Activated CD4-positive, alpha-beta T cell treated with anti-CD3 and anti-CD28 coated beads, Interleukin-10, Interleukin-2, amounts not matched to agents 100 ng/mL and 50 ng/mL, durations not matched to agents 16 hours and 8 hours (primary cell): ENCODE results near the gene NKIRAS2.

Experiments used
- DNase-seq: peaks from one replicate; pipeline ENCODE4 v3.0.0-alpha.2; 2020

Gene NKIRAS2

DNA sequence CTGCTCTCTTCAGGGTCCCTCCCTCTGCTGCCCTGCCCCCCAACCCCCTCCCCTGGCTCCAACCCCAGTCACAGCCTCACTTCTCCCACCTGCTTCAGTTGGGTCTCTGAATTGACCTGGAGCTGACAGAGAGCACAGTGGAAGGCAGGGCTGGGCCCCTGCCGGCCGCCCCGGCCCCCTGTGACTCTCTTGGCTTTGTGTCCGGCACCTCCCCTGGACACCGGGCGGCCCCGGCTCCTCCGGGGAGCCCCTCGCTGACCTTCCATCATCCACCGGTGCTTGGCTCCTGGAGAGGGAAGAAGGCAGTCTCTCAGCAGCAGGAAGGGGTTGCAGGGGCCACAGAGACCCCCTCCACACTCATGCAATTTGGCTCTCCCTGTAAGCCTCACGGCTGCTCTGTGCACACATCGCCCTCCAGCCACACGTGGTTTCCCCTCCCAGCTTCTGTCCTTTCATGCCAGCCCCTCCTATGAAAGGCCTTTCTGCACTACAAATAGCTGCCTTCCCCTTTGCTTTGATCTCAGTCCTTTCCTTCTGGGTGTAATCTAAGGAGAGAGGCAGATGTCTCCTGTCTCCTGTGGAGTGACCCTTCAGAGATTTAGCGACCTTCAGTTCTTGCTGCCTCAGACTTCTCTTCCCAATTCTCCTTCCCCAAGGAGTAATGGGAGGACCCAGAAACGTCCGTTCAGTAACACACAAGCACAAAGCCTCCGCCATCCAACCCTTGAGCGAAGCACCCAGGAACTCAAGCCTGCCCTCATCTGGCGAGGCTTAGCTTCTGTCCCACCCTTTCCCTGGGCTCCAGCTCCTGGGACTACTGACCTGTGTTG lies 8.3 kb downstream of the NKIRAS2 start:
- no peak for DNase-seq

DNA sequence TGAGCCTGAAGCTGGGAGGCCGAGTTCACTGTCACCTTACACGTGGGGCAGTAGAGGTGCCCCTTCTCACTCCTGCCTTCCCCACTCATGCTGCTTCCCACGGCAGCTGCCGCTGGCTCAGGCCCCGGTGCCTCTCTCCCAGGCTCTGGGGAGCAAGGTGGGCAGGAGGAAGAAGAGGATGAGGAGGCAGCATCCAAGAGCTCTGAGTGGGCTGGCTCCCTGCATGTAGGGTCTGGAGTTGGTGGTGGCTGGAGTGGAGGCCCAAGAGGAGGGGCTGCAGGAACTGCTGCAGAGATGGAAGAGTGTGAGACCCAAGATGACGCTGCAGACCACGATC lies 8.9 kb downstream of the NKIRAS2 start:
- DNase-seq = no peak

DNA sequence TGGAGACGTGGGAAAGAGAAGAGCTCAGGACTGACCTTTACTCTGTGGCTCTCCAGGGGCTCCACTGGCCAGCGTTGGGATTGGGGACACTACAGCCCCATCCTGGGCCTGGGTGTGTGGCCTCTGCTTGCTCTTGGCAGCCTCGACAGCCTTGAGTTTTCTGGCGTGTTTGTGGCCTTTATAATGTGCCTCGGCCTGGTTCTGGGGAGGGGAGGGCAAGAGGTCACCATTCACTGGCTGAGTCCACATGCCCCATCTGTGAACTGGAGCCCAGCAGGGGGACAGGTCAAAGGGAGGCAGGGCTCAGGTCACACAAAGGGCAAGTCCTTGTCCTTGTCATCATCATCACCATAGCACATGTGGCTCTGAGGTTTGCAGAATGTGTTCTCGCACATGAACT lies 11.7 kb downstream of the NKIRAS2 start:
- no peak for DNase-seq

DNA sequence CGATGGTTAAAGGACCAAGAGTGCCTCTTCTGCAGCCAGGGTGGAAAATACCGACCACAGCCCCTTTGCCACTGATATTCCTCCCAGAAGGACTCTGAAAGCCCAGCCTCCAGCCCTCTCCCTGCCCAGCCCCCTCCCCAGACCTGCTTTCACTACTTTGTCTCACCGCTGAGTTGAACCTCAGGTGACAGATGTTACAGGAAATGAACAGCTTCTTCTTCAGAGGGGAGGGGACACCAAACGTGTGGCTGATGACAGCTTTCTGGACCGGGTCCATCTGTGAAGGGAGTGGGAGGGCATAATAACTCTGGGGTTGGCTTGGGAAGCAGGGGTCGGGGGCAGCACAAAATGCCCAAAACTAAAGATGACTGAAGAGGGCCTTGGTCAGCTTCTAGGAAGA lies 14.2 kb downstream of the NKIRAS2 start:
- no peak for DNase-seq

DNA sequence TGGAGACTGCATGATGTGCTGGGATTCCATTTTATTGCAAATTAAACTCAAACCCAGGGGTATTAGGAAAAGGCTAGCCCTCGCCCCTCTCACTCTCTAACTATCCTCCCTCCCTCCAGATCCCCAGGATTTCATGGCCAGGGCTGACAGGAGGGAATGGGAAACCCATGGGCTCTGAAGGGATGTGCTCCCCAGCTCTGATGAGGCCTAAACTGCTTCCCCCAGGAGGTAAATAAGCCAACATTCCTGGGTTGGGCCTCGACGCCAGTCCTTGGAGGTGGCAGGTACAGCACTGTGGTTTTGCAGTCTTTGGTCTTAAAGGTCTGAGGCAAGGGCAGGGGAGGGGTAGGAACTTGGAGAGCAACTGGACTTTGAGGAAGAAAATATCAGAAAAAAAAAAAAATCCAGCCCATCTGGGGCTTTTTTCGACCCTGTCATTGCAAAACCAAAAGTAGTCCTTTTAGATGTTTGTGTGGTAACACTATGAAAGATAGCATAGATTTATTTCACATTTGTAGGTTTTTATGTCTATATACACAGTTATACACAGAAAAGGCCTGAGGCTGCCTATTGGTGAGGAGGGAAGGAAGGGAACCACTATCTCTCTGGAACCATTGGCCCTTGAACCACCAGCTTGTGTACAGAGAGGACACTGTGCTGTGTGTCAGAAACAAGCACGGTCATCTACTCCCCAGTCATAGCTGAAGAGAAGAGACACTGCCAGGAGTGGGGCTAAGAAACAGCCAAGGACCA lies 18.5 kb downstream of the NKIRAS2 start:
- no peak for DNase-seq

DNA sequence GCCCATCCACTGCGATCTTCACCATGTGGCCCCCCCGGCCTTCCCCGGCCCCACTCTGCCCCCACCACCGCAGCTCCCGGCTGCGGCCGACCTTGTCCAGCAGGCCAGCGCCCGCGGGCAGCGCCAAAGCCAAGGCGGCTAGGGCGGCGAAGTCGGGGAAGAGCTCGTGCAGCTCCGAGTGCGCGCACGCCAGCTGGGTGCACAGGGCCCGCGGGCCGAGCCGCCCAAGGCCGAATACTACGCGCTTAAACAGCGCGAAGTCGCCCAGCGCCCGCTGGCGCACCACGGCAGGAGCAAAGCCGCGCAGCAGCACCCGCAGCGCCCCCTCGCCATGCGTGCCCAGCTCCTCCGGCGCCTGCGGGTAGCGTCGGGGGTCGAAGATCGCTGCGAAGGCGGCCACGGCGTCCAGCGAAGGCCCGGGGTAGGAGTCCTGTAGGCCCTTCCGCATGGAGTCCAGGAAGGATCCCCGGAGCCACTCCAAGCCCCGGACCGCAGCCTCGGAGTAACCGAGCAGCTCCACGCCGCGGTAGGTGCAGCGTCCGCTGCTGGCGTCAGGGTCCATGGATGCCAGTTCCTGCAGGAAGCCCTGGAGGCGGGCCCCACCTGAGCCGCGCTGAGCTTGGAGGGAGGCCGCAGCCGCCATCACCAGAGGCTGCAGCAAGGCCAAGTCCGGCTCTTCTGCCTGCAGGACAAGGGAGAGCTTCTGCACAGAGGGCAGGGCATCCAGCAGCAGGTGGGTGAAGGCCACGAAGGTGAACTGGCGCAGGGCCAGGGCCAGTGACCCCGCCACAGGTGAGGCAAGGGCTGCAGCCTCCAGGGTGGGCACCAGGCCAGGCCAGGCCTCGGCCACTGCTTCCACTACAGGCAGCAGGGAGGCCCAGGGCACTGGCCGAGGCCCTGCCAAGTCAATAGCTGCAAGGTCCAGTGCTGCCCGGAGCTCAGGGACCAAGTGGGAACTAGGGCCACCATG lies 20.2 kb downstream of the NKIRAS2 start:
- DNase-seq = no peak

DNA sequence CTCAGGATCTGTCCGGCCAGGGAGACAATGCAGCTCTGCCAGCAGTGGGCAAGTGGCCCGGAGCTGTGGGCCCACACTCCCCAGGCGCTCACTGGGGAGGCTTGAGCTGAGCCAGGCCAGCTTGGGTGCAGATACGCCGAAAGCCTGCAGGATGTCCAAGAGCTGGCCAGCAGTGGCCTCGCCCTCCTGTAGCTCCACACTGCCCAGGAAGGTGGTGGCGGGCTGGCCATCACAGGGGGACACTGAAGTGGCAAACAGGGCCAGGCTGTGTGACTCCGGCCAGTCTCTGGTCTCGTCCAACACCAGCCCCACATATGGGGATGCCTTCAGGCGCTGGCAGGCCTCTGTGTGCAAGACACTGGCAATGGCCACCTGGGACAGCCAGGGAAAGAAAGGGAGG lies 20.9 kb downstream of the NKIRAS2 start:
- no peak for DNase-seq

DNA sequence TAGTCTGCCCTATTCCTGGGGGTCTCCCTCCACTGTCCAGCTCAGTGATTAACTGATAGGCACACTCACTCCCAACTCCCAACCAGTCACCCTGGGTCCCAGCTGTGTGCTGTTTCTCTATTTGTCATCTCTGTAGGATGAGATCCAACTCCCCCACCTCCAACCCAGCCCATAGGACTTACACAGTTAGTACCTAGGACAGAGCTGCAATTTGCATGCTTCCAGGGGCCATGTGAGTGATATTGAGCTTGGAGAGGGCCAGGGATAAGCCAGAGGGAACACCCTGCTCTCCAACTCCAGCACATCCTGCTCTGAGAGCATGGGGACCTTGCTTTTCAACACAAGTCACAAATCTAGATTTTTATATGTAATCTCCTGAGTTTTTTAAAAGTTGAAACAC lies 21.7 kb downstream of the NKIRAS2 start:
- DNase-seq = no peak

DNA sequence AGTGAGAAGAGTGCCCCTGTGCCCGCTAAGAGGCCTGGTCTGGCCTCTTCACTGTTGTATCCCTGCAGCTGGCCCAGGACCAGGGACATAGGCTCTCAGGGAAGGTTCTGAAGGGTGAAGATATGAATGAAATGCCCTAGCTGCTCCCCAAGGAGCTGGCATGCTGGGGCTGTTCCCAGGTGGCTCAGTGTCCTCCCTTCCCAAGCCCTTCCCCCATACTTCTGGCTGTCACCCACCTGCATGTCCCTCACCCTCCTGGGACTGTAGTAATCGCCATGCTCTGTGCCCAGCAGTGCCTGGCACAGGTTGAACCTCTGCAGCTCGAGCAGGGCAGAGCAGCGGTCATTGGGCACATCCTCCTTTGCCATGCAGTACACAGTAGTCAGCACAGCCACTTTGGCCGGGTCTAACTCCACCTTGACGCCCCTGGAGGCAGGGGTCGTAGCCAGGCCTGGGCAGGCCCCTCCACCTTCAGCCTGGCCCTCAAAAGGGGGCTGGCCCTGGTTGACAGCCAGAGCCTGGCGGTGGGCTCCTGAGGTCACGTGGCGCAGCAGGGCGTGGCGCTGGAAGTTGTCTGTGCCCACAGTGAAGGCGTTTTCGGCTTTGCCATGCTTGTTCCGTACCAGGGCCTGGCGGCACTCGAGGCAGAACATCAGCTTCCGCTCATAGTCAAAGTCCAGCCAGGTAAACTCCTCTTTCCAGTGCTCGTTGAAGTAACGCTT lies 22.9 kb downstream of the NKIRAS2 start:
- DNase-seq = no peak

DNA sequence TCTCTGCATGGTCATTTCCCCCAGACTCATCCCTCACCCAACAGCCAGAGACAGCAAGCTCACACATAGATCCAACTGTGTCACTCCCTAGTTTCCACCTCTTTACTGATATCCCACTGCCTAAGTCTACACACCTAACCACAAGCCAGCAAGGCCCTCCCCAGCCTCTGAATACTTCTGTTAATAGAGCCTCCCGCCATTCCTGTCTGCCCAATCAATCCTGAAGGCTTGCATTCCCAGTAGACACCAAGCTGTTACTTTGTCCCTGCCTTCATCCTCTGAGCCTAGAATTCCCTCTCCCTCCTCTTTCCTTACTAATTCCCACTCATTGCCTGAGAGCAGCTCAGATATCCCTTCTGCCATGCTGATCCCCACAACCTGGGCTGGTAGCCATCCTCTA lies 25.8 kb downstream of the NKIRAS2 start:
- no peak for DNase-seq

DNA sequence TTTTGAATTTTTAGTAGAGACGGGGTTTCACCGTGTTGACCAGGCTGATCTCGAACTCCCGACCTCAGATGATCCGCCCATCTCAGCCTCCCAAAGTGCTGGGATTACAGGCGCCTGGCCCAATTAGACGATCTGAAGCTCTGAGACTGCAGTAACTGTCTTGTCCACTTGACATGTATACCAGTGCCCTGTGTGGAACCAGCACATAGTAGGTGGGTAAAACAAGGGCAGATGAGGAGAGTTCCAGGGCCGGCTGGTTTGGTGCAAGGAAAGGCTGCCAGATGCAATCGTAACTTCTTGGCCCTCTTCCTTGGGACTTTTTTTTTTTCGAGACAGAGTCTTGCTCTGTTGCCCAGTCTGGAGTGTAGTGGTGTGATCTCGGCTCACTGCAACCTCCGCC lies 27.5 kb downstream of the NKIRAS2 start:
- DNase-seq = no peak

DNA sequence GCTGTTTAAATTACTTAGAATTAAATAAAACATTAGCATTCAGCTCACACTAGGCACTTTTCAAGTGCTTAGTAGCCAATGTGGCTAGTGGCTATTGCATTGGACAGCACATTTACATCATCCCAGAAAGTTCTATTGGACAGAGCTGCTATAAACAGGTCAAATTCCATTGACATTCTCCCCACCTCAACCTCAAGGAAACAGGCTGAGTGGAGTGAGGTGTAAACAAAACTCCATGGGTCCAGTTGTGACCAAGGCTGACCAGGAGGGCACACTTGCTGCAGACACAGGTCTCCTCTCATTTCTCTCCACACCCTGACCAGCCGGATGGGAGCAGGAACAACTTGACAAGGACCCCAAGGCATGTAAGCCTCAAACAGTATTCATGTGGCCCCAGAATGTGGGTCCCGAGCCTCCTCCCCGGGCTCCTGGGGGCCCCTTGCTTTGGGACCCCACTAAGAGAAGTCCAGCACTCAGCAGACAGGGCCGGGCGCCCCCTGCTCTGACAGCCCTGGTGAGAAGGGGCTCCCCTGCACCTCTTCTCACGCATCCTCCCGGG lies 30.0 kb downstream of the NKIRAS2 start:
- no peak for DNase-seq

DNA sequence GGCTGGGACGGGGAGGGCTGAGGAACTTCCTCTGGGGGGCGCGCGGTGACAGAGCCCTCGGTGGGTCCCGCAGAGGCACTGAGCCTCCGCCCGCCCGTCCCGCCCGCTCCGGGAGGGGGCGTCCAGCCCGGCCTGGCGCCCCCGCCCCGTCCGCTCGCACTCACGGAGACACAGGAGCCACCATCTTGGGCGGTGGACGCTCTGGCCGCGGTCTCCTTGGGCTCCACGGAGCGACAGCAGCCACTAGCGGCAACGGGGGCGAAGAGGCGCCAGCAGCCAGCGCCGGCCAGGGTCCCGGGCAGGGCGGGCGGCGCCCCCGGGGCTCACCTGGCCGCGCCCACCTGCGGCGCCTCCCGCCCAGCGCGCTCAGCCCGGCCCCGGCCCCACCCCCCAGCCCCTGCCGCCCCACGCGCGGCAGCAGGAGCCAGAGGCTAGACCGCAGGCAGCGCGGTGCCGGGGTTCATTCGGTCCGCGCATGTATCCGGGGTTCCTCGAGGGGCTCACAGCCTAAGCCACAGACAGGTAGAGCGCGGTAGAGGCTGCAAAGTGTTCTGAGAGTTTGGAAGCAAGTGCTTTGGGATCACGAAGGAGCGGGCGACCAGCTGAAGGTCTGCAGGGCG lies 30.6 kb downstream of the NKIRAS2 start, which contains the start of gene C17orf113:
C17orf113 (minus strand) TSS at position 209 of the 620 bp plus-strand sequence. CDS start 7,225 bp downstream, outside the sequence.
- peak; percentile 36 for DNase-seq

DNA sequence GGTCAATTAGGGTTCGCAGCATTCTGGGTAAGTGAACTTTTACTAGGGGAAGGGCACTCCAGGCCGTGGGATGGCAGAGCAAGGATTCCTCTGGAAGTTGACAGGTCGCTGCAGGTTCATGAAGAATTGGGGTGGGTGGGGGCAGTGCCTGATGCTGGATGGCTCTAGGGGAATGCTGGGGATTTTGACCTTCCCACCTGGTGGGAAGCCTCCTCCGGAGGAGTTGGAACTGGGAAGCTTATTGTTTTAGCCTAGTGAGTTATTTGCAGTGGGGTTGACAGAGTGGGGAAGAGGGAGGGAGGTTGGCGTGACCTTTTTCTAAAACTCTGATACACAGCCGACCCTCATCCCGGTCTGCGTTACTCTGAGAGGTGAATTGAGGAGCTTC lies 31.1 kb downstream of the NKIRAS2 start:
- DNase-seq = no peak

DNA sequence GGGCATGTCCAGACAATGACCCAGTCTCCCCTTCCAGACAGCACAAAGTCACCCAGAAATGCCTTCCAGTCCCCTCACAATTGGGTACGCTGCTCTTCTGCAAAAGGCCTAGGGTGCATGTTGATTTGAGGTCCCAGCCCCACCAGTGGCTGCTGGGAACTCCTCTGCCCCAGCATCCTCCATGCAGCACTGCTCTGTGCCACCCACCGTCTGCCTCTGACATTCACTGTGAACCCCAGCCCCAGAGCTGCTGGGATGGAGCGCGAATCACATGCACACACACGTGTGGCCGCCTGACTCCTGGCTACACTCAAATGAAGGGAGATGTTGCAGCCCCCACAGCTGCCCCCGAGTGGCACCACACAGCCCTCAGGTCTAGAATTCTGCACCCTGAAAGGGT lies 31.8 kb downstream of the NKIRAS2 start:
- DNase-seq = no peak

DNA sequence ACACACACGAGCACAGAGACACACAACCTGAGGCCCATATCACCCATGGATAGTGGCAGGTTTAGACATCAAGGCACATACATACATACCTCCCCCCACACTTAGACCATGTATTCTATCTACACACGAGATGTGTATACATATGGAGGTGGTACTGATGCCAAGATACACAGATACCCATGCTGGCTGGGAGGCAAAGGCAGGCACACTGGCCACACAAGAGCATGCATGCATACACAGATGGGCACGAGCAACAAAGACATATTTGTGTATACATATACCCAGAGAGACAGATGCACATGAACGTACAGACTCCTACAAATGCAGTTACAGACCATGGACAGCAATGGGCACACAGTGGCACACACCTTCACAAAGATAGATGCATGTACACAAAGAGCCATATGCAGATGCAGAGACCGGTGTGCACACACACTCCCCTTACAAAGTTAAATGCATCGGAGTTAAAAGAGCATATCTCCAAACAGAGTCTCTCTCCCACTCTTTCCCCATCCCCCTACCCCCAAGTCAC lies 32.5 kb downstream of the NKIRAS2 start:
- no peak for DNase-seq

DNA sequence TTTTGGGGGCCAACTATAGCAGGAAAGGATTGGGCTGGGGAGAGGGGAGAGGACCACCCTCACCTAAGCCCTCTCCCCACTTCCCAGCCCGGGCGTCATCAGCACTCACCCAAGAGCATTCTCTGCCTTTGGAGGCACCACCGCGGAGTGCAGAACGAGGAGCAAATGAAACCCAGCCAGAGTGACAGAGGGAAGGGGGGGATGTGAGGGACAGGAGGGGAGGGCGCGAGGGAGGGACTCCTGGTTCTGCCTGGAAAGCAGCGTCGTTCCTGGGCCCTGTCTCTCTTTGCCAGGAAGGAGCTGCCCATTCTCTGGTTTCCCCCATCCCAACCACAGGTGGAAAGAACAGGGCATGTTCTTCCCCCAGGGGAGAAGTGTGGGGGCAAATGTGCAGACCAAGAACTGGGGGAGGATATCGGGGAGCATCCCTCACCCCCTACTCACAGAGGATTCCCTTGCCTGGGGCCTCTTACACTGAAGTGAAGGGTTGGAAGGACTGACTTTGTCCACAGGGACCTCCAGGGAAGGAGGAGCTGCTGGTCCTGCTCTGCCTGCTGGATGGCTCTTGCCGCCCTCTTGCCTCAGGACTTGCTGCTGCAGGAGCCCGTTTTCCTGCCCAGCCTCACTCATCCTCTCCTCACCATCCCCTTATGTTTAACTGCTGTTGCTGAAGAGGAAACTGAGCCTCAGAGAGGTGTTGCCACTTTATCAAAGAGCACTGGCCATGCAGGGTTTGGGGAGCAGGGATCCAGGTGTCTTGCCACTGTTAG lies 34.0 kb downstream of the NKIRAS2 start:
- DNase-seq = no peak

DNA sequence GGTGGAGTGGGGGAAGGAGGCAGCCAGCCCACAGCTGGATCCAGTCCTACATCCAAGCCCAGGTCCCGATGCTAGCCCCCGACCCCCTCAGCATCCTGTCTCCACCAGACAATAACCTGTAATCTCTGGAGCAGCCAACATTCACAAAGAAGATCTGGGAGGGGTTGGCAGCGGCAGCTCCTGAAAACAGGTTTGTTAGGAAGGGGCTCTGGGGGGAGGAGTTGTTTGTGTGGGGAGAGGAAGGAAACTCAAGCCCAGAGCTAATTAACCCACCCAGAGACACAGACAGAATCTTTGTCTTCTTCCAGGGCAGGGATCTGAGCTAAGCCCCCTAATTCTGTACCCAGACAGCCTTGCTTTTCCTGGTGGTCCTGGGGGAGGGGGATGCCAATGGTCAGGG lies 35.1 kb downstream of the NKIRAS2 start:
- DNase-seq = no peak

DNA sequence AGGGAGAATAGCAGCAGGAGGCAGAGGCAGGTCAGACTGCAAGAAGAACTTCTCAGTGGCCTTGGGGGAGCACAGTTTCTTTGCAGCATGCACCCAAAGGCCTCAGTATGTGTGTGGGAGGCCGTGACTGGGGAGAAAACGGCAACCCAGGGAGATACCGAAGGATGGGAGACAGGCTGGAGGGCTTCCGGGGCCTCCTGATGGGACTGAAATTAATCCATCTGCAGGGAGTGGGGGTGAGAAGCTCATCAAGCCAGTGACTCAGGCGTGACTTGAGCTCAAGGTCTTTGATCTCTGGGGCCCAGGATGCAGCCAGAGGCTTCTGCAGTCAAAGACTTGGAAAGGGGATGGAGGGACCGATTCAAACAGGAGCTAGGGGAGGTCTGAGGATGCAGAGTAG lies 35.6 kb downstream of the NKIRAS2 start:
- no peak for DNase-seq

DNA sequence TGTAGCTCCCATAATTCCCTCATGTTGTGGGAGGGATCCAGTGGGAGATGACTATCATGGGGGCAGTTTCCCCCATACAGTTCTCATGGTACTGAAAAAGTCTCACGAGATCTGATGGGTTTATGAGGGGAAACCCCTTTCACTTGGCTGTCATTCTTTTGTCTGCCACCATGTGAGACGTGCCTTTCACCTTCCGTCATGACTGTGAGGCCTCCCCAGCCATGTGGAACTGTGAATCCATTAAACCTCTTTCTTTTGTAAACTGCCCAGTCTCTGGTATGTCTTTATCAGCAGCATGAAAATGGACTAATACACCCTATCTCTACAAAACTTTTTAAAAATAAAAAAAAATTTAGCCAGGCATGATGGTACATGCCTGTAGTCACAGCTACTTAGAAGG lies 36.7 kb downstream of the NKIRAS2 start:
- DNase-seq = no peak

DNA sequence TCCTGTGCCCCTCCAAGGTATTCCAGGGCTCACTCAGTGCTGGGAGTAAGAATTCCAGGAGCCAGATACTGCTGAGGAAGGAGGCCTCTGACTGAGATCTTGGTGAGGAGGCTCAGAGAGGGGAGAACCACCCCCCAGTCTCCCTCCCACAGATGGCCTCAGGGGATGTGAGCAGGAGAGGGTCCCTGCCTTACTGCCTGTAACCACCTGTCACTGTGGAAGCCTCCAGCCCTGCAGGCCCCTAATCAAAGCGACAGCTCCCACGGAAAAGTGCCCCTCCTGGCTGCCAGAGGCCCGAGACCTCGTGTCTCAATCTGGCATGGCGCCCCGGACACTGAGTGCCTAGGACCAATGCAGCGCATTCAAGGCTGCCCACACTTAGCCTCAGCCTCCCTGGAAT lies 38.2 kb downstream of the NKIRAS2 start:
- DNase-seq = no peak
